Measurements from ENCODE around the gene LEMD3. TPM values are rescaled to one million over a fixed set of nuclear protein-coding genes. Genes with fewer than 3 reads are reported as not detected.

Gene LEMD3
- total and polyA plus RNA-seq, 2 experiments from 2014 or later = 15.4 to 56.7 TPM

- H3K79me2 ChIP-seq (replicated peaks; ENCODE audit: insufficient read depth) = peaks cover 66% of the 10 kb centered on the region
- Mint-ChIP-seq H3K4me1 (peaks cover 28% of the 10 kb centered on the region), H3K36me3 (ENCODE audit: low read depth) (peaks cover 5% of the 10 kb centered on the region; the same call in 2 of the 3 replicates), H3K27ac (peak overlapping the region; percentile 90), H3K9me3 (no peaks in the 10 kb centered on the region), H3K4me3 (no peak overlapping the region), H3K27me3 (ENCODE audit: insufficient read depth, low read depth, poor library complexity) (peaks cover 2% of the 10 kb centered on the region)
- ATAC-seq (no peak), DNase-seq (ENCODE audit: low spot score) (no peak)
- no peaks in the 10 kb centered on the region for H3K9me2 ChIP-seq (ENCODE audit: insufficient read depth)
- no peaks in the 10 kb centered on the region for H3F3A ChIP-seq (replicated peaks; ENCODE audit: low read depth)
- peaks cover 10% of the 10 kb centered on the region for H4K20me1 ChIP-seq (replicated peaks; ENCODE audit: insufficient read depth)
- H3K27ac ChIP-seq (ENCODE audit: low read depth) = no peak overlapping the region
- no peak overlapping the region for H2AFZ ChIP-seq
- no peak for TF ChIP-seq CREB1 (CRISPR knock-in tag; IDR thresholded peaks at IDR 0.05; ENCODE audit: low read depth)
- TF ChIP-seq STAT1 (IDR thresholded peaks at IDR 0.05; ENCODE audit: unreplicated experiment) = no peak
- no peak for TF ChIP-seq CTCF (conservative IDR thresholded peaks at IDR 0.05; ENCODE audit: low read depth in 2 of 2)
- no peak for TF ChIP-seq POLR2AphosphoS5 (IDR thresholded peaks at IDR 0.05; ENCODE audit: low read depth)
- no peak for TF ChIP-seq EZH2phosphoT487 (IDR thresholded peaks at IDR 0.05; ENCODE audit: unreplicated experiment)
- TF ChIP-seq ZNF114 (CRISPR knock-in tag; IDR thresholded peaks at IDR 0.05) = no peak
- no peak for TF ChIP-seq JUNB (IDR thresholded peaks at IDR 0.05; ENCODE audit: unreplicated experiment)
- no peak for TF ChIP-seq REST (IDR thresholded peaks at IDR 0.05; ENCODE audit: unreplicated experiment)
- TF ChIP-seq ETS1 (IDR thresholded peaks at IDR 0.05) = no peak
- no peak for TF ChIP-seq ZNF331 (CRISPR knock-in tag; IDR thresholded peaks at IDR 0.05; ENCODE audit: low read depth)
- TF ChIP-seq ZNF462 (CRISPR knock-in tag; IDR thresholded peaks at IDR 0.05) = no peak
- no peak for TF ChIP-seq NANOG (IDR thresholded peaks at IDR 0.05; ENCODE audit: borderline replicate concordance)
- no peak for TF ChIP-seq EZH2 (IDR thresholded peaks at IDR 0.05; ENCODE audit: low read depth, unreplicated experiment)
- H3K4me1 ChIP-seq (ENCODE audit: insufficient read depth) = peaks cover 8% of the 10 kb centered on the region; the same call in 1 of the 2 replicates
- no peaks in the 10 kb centered on the region for H3K36me3 ChIP-seq (ENCODE audit: insufficient read depth)
- no peak overlapping the region for H3K4me3 ChIP-seq
- H3K27me3 ChIP-seq (ENCODE audit: insufficient read depth) = no peaks in the 10 kb centered on the region
- no peak overlapping the region for H3K4me2 ChIP-seq
Observed at GRCh38 chr12:65208964-65209654, 39.7 kb downstream of the LEMD3 start.
